ENCODE results near the gene HELZ2. TPM values are rescaled to one million over a fixed set of nuclear protein-coding genes. Genes with fewer than 3 reads are reported as not detected.

The HELZ2 gene
- total and polyA plus RNA-seq, 10 of the 15 experiments (the other 5 are each of a cell fraction or from before 2014, with no cell fraction given) = 0.05 to 33.3 (median 6.2) TPM

DNA sequence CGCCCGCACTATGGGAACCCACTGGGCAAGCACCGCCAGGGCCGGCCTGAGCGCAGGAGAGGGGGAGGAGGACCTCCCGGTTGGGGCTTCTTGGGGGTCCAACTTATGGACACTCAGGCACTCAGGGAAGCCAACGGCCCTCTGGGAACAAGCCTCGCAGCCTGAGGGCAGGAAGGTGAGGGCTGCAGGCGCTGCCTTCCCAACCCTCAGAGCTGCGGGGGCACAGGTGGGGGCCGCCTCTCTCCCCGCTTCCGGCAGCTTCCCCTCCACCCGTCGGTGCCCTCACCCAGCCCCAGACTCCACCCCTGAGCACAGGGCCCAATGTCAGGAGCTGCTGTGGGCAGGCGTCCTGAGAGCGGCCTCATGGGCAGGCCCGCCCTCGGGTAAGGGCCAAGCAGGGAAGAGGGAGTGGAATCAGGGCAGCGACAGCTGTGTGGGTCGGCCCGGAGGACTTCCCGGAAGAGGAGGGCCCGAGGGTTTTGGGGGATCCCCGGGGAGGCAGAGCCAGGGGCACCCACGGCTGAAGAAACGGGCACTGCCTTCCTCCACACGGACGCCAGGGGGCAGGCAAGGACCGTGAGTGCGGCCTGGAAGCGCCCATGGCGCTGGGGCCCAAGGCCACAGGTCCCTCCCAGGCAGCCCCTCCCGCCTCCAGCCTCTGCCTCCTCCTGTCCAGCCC lies 36.4 kb downstream of the HELZ2 start (continued):
- TF ChIP-seq, protein P1, sequence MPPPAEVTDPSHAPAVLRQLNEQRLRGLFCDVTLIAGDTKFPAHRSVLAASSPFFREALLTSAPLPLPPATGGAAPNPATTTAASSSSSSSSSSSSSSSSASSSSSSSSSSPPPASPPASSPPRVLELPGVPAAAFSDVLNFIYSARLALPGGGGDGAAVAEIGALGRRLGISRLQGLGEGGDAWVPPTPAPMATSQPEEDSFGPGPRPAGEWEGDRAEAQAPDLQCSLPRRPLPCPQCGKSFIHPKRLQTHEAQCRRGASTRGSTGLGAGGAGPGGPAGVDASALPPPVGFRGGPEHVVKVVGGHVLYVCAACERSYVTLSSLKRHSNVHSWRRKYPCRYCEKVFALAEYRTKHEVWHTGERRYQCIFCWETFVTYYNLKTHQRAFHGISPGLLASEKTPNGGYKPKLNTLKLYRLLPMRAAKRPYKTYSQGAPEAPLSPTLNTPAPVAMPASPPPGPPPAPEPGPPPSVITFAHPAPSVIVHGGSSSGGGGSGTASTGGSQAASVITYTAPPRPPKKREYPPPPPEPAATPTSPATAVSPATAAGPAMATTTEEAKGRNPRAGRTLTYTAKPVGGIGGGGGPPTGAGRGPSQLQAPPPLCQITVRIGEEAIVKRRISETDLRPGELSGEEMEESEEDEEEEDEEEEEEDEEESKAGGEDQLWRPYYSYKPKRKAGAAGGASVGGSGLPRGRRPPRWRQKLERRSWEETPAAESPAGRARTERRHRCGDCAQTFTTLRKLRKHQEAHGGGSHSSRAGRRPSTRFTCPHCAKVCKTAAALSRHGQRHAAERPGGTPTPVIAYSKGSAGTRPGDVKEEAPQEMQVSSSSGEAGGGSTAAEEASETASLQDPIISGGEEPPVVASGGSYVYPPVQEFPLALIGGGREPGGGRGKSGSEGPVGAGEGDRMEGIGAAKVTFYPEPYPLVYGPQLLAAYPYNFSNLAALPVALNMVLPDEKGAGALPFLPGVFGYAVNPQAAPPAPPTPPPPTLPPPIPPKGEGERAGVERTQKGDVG (CRISPR knock-in tag; IDR thresholded peaks at IDR 0.05) = no peak
- TF ChIP-seq POU2F2 (IDR thresholded peaks at IDR 0.05; ENCODE audit: borderline replicate concordance, low read depth, low read length) (0 out of 3 replicates have a peak, but pooled peaks have one; percentile 28), PAX5 (IDR thresholded peaks at IDR 0.05; ENCODE audit: borderline replicate concordance, low read depth, low read length) (peak; percentile 68; the same call in 1 of the 2 replicates), TBL1XR1 (IDR thresholded peaks at IDR 0.05; ENCODE audit: low read depth, low read length) (0 out of 2 replicates have a peak, but pooled peaks have one; percentile 4), IKZF1 (conservative IDR thresholded peaks at IDR 0.05) (peak; percentile 90), FOXK2 (IDR thresholded peaks at IDR 0.05) (peak; percentile 46; the same call in 1 of the 2 replicates), RELA (IDR thresholded peaks at IDR 0.05; ENCODE audit: borderline replicate concordance, partially characterized antibody) (peak; percentile 94), NR2C2 (IDR thresholded peaks at IDR 0.05; ENCODE audit: borderline replicate concordance, control insufficient read depth, insufficient read length, low read depth) (no peak), SMARCA5 (IDR thresholded peaks at IDR 0.05) (peak; percentile 81), EP300 (IDR thresholded peaks at IDR 0.05; ENCODE audit: borderline replicate concordance in 1 of 2, control insufficient read depth in 1 of 2, low read depth in 2 of 2, low read length in 2 of 2) (peak in 1 of 2 experiments; percentile 10; a peak in 1 of 4 replicates), HCFC1 (IDR thresholded peaks at IDR 0.05; ENCODE audit: low read length) (peak; percentile 34; the same call in 1 of the 2 replicates), IRF4 (IDR thresholded peaks at IDR 0.05; ENCODE audit: low read depth, low read length) (peak; percentile 54; the same call in 1 of the 2 replicates), GATAD2B (conservative IDR thresholded peaks at IDR 0.05; ENCODE audit: low read depth) (peak; percentile 89), ZNF622 (IDR thresholded peaks at IDR 0.05) (no peak), RAD51 (IDR thresholded peaks at IDR 0.05) (no peak), POLR2AphosphoS5 (IDR thresholded peaks at IDR 0.05; ENCODE audit: low read length) (peak; percentile 52; the same call in 1 of the 2 replicates), ASH2L (IDR thresholded peaks at IDR 0.05; ENCODE audit: borderline replicate concordance, low read depth) (no peak), SMAD5 (IDR thresholded peaks at IDR 0.05; ENCODE audit: low read depth) (no peak), WRNIP1 (IDR thresholded peaks at IDR 0.05; ENCODE audit: borderline replicate concordance, low read depth, low read length) (no peak), CHD2 (IDR thresholded peaks at IDR 0.05; ENCODE audit: borderline replicate concordance, low read depth, low read length) (peak; percentile 52)
- TF ChIP-seq, protein P2, sequence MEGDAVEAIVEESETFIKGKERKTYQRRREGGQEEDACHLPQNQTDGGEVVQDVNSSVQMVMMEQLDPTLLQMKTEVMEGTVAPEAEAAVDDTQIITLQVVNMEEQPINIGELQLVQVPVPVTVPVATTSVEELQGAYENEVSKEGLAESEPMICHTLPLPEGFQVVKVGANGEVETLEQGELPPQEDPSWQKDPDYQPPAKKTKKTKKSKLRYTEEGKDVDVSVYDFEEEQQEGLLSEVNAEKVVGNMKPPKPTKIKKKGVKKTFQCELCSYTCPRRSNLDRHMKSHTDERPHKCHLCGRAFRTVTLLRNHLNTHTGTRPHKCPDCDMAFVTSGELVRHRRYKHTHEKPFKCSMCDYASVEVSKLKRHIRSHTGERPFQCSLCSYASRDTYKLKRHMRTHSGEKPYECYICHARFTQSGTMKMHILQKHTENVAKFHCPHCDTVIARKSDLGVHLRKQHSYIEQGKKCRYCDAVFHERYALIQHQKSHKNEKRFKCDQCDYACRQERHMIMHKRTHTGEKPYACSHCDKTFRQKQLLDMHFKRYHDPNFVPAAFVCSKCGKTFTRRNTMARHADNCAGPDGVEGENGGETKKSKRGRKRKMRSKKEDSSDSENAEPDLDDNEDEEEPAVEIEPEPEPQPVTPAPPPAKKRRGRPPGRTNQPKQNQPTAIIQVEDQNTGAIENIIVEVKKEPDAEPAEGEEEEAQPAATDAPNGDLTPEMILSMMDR (IDR thresholded peaks at IDR 0.05 in 2 of 3, conservative IDR thresholded peaks at IDR 0.05 in 1 of 3; ENCODE audit: control insufficient read depth in 2 of 3, extremely low read depth in 1 of 3, insufficient read depth in 1 of 3, low read depth in 3 of 3, low read length in 3 of 3) = peak; percentile 94 to 100 (median 97); a peak in 5 of 6 replicates
- TF ChIP-seq, protein P3, sequence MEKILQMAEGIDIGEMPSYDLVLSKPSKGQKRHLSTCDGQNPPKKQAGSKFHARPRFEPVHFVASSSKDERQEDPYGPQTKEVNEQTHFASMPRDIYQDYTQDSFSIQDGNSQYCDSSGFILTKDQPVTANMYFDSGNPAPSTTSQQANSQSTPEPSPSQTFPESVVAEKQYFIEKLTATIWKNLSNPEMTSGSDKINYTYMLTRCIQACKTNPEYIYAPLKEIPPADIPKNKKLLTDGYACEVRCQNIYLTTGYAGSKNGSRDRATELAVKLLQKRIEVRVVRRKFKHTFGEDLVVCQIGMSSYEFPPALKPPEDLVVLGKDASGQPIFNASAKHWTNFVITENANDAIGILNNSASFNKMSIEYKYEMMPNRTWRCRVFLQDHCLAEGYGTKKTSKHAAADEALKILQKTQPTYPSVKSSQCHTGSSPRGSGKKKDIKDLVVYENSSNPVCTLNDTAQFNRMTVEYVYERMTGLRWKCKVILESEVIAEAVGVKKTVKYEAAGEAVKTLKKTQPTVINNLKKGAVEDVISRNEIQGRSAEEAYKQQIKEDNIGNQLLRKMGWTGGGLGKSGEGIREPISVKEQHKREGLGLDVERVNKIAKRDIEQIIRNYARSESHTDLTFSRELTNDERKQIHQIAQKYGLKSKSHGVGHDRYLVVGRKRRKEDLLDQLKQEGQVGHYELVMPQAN (conservative IDR thresholded peaks at IDR 0.05) = no peak

All from GM12878 (cell line).